Sigmoid colon (tissue), 7 donors: Measurements from ENCODE around the gene CD200. TPM values are rescaled to one million over a fixed set of nuclear protein-coding genes. Genes with fewer than 3 reads are reported as not detected.

Source experiments
- DNase-seq: peaks from one replicate; pipeline ENCODE4 v3.0.0-alpha.2; 2019
- H3K27ac ChIP-seq, 4 donors: fragments of 200-600 bp; sonication (generic); one replicate each; pipeline ENCODE4 v1.5.1; 2016 to 2019; ENCODE audit warnings: mild to moderate bottlenecking in 1 of 4
- H3K27me3 ChIP-seq, 3 donors: fragments of 200-600 bp; sonication (generic); one replicate each; pipeline ENCODE4 v1.5.1; 2019; ENCODE audit warnings: mild to moderate bottlenecking in 1 of 3
- H3K36me3 ChIP-seq, 4 donors: fragments of 200-600 bp; sonication (generic); one replicate each; pipeline ENCODE4 v1.5.1; 2016 to 2019
- H3K4me1 ChIP-seq, 4 donors: fragments of 200-600 bp; sonication (generic); one replicate each; pipeline ENCODE4 v1.5.1; 2017 to 2019
- H3K4me3 ChIP-seq, 4 donors: fragments of 200-600 bp; sonication (generic); one replicate each; pipeline ENCODE4 v1.5.1; 2017 to 2019; ENCODE audit warnings: mild to moderate bottlenecking in 2 of 4, moderate library complexity in 1 of 4
- H3K9me3 ChIP-seq, 4 donors: fragments of 200-600 bp in 3 of 4; sonication (generic) in 3 of 4; one replicate each; pipeline versions ENCODE4 v1.5.1 to v1.6.1; 2013 to 2019
- CTCF ChIP-seq, 4 experiments: fragments of 450-650 bp in 3 of 4; fragments of 200-600 bp in 1 of 4; IDR thresholded peaks; one replicate each; pipeline ENCODE4 v1.5.1; 2016 to 2019; ENCODE audit warnings: antibody characterized with exemption in 4 of 4, mild to moderate bottlenecking in 3 of 4, moderate library complexity in 2 of 4
- EP300 ChIP-seq, 4 donors: sonication (generic); formaldehyde crosslinking; IDR thresholded peaks; one replicate each; pipeline ENCODE4 v1.6.1; 2017; ENCODE audit warnings: antibody characterized with exemption in 4 of 4
- POLR2A ChIP-seq, 2 donors: fragments of 450-650 bp; IDR thresholded peaks; one replicate each; pipeline ENCODE4 v1.6.1; 2016; ENCODE audit warnings: antibody characterized with exemption in 2 of 2, mild to moderate bottlenecking in 2 of 2, moderate library complexity in 2 of 2
- POLR2AphosphoS5 ChIP-seq, 4 donors: sonication (generic); formaldehyde crosslinking; IDR thresholded peaks; one replicate each; pipeline ENCODE4 v1.6.1; 2017; ENCODE audit warnings: antibody characterized with exemption in 4 of 4
- WGBS, 2 donors: extraction: QIAGEN DNeasy Blood & Tissue Kit; methylation state at CpG; one replicate each; pipeline ENCODE4 v1.1.7; 2013; 5-methylcytosine and 5-hydroxymethylcytosine counted together
- intact Hi-C: fragments of 100-400 bp; cut with DNase I; formaldehyde crosslinking; loops from one replicate; pipeline ENCODE4 v1.15.1; 2023
- polyA plus RNA-seq, 3 donors: library from polyadenylated mRNA; stranded (reverse); fragments of 200-250 nt; gene quantifications; one replicate each; pipeline ENCODE4 v1.2.3, GENCODE V29; 2013
- total RNA-seq, 4 donors: library from RNA; depleted of rRNA; stranded (reverse); fragments of >200 nt; gene quantifications; one replicate each; pipeline ENCODE4 v1.1.0, GENCODE V29; 2016
- donor health status: healthy with polysubstance abuse.
- donor health status: Bipolar disorder and iron deficiency.
- donor health status: healthy.

The CD200 gene
- total and polyA plus RNA-seq, 7 donors: 1.2 to 13.0 (median 4.6) TPM

- H3K9me3 ChIP-seq: no peaks in the 10 kb centered on the region
- no peak for TF ChIP-seq EP300 (IDR thresholded peaks at IDR 0.05)
- TF ChIP-seq POLR2AphosphoS5 (IDR thresholded peaks at IDR 0.05): no peak
- no peak for TF ChIP-seq POLR2A (IDR thresholded peaks at IDR 0.05)
- no peak for TF ChIP-seq CTCF (IDR thresholded peaks at IDR 0.05)
- no peaks in the 10 kb centered on the region for H3K4me1 ChIP-seq
- no peaks in the 10 kb centered on the region for H3K36me3 ChIP-seq
- H3K27ac ChIP-seq: no peak overlapping the region
- intact Hi-C loops: no loop called here
- no peak overlapping the region for H3K4me3 ChIP-seq
- DNase-seq: no peak
- 92 to 98% methylated on average over 1 of the region's 1 CpG for WGBS, 2 donors
- no peaks in the 10 kb centered on the region for H3K27me3 ChIP-seq
Measured at GRCh38 chr3:112372396-112372795, 39.4 kb downstream of the CD200 start.

DNA sequence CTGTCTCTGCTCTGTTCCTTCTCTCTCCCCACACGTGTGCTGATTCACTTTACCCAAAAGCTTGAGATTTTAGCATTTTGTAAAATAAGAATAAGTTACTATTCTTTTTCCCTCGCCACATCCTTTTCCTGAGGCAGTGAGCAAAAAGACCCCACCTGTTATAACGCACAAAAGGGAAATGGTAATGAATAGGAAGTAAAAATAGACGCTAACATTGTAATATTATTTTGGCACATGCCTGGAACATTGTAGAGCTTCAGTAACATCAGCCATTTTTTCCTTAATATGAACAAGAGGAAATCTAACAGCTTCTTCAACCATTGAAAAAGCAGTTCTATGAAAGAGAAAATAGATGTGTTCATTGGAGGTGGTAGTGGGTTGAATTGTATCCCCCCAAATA, 40.5 kb downstream of the CD200 start:
- Histone ChIP-seq H3K9me3 (no peaks in the 10 kb centered on the region), H3K36me3 (no peaks in the 10 kb centered on the region), H3K27me3 (no peaks in the 10 kb centered on the region), H3K4me3 (no peak overlapping the region), H3K27ac (no peak overlapping the region), H3K4me1 (no peaks in the 10 kb centered on the region)
- no peak for DNase-seq
- intact Hi-C loops: no loop called here
- whole genome bisulfite sequencing, 2 donors: 54 to 84% methylated on average over 4 of the region's 4 CpGs
- no peak for TF ChIP-seq CTCF (IDR thresholded peaks at IDR 0.05)
- no peak for TF ChIP-seq POLR2AphosphoS5 (IDR thresholded peaks at IDR 0.05)
- no peak for TF ChIP-seq POLR2A (IDR thresholded peaks at IDR 0.05)
- TF ChIP-seq EP300 (IDR thresholded peaks at IDR 0.05): no peak

- DNase-seq: no peak
- intact Hi-C loops: no loop called here
- TF ChIP-seq CTCF (IDR thresholded peaks at IDR 0.05) (no peak), POLR2A (IDR thresholded peaks at IDR 0.05) (no peak), POLR2AphosphoS5 (IDR thresholded peaks at IDR 0.05) (no peak), EP300 (IDR thresholded peaks at IDR 0.05) (no peak)
- Histone ChIP-seq H3K9me3 (no peaks in the 10 kb centered on the region), H3K27ac (peak overlapping the region in 1 of 4 donors; percentile 20), H3K36me3 (no peaks in the 10 kb centered on the region), H3K4me1 (no peaks in the 10 kb centered on the region), H3K27me3 (no peaks in the 10 kb centered on the region), H3K4me3 (no peak overlapping the region)
- WGBS, 2 donors: 87 to 91% methylated on average over 2 of the region's 2 CpGs
Measured at GRCh38 chr3:112373924-112374323, 41.0 kb downstream of the CD200 start.

- no peaks in the 10 kb centered on the region for H3K27me3 ChIP-seq
- H3K9me3 ChIP-seq: no peaks in the 10 kb centered on the region
- H3K36me3 ChIP-seq: no peaks in the 10 kb centered on the region
- H3K4me1 ChIP-seq: no peaks in the 10 kb centered on the region
- H3K27ac ChIP-seq: peak overlapping the region in 1 of 4 donors; percentile 20
- DNase-seq: no peak
- intact Hi-C loops: no loop called here
- H3K4me3 ChIP-seq: no peak overlapping the region
- TF ChIP-seq EP300 (IDR thresholded peaks at IDR 0.05) (no peak), CTCF (IDR thresholded peaks at IDR 0.05) (no peak), POLR2A (IDR thresholded peaks at IDR 0.05) (no peak), POLR2AphosphoS5 (IDR thresholded peaks at IDR 0.05) (no peak)
- WGBS, 2 donors: 83 to 88% methylated on average over 5 of the region's 5 CpGs
Measured at GRCh38 chr3:112374333-112374734, 41.4 kb downstream of the CD200 start.

GRCh38 chr3:112375117-112375516, 42.2 kb downstream of the CD200 start:
- H3K9me3 ChIP-seq: no peaks in the 10 kb centered on the region
- intact Hi-C loops: no loop called here
- no peaks in the 10 kb centered on the region for H3K27me3 ChIP-seq
- no peak overlapping the region for H3K4me3 ChIP-seq
- H3K4me1 ChIP-seq: no peaks in the 10 kb centered on the region
- WGBS, 2 donors: 91 to 97% methylated on average over 1 of the region's 1 CpG
- H3K36me3 ChIP-seq: no peaks in the 10 kb centered on the region
- TF ChIP-seq CTCF (IDR thresholded peaks at IDR 0.05): no peak
- no peak for TF ChIP-seq POLR2A (IDR thresholded peaks at IDR 0.05)
- TF ChIP-seq POLR2AphosphoS5 (IDR thresholded peaks at IDR 0.05): no peak
- no peak for TF ChIP-seq EP300 (IDR thresholded peaks at IDR 0.05)
- DNase-seq: no peak
- H3K27ac ChIP-seq: no peak overlapping the region
